HepG2 (cell line): ENCODE results near the gene AURKA. TPM values are rescaled to one million over a fixed set of nuclear protein-coding genes. Genes with fewer than 3 reads are reported as not detected.

Source experiments
- ATAC-seq: fragments of 200-7000 bp; cut with Tn5 transposase; 3 replicates; pipeline ENCODE4 v1.9.1; 2020; ENCODE audit warnings: mild to moderate bottlenecking, moderate library complexity
- BruUV-seq: library from RNA; stranded (reverse); fragments of 400-500 nt; replicated peaks from 2 replicates; lab custom pipeline; 2021; lab: Mats Ljungman, UMichigan
- CTCF ChIA-PET: fragments of 300-600 bp; formaldehyde crosslinking; extraction: SDS; loops from one replicate; lab custom pipeline; 2021; ENCODE audit warnings: low total read pairs, inconsistent platforms, low intra/inter-chr PET ratio; lab: Yijun Ruan, JAX
- POLR2A ChIA-PET: fragments of 350-600 bp; sonication (Branson Sonifier 250); formaldehyde crosslinking; loops from one replicate; lab custom pipeline; 2020; ENCODE audit warnings: antibody characterized with exemption, inconsistent platforms; lab: Yijun Ruan, JAX
- DNase-seq: peaks from one replicate; pipeline ENCODE4 v3.0.0-alpha.2; 2015; ENCODE audit warnings: low spot score
- FAIRE-seq: peaks from 3 replicates; lab custom pipeline; 2011; peaks lifted over from hg19 to GRCh38; lab: Jason Lieb, UNC
- H2AFZ ChIP-seq: one replicate; pipeline ENCODE4 v1.6.1; 2011; ENCODE audit warnings: low read length, inconsistent platforms
- H3K27ac ChIP-seq: fragments of 300-600 bp; 3 replicates; pipeline ENCODE4 v1.8.0; 2011; ENCODE audit warnings: mixed run types, mild to moderate bottlenecking, mixed read lengths, low read length, inconsistent platforms; ENCODE audit not compliant: insufficient read depth; ENCODE audit errors: extremely low read length
- H3K27me3 ChIP-seq, 2 experiments: fragments of 200-600 bp in 1 of 2; 2 replicates in 1 of 2; 3 replicates in 1 of 2; pipeline versions ENCODE4 v1.6.0 to v1.8.0; 2011; ENCODE audit warnings: low read length in 2 of 2, mild to moderate bottlenecking in 2 of 2, moderate library complexity in 2 of 2, inconsistent platforms in 1 of 2; ENCODE audit not compliant: insufficient read depth in 2 of 2, control insufficient read depth in 1 of 2
- H3K36me3 ChIP-seq, 2 experiments: fragments of 200-600 bp in 1 of 2; replicated peaks in 1 of 2; 2 replicates in 1 of 2; 3 replicates in 1 of 2; pipeline versions ENCODE4 v1.5.1 to v1.8.0; 2011; ENCODE audit warnings: low read length in 2 of 2, inconsistent platforms in 1 of 2; ENCODE audit not compliant: insufficient read depth in 2 of 2, control insufficient read depth in 1 of 2
- H3K4me1 ChIP-seq: 2 replicates; pipeline ENCODE4 v1.5.1; 2012; ENCODE audit warnings: low read length, inconsistent platforms; ENCODE audit not compliant: insufficient read depth
- H3K4me2 ChIP-seq: 2 replicates; pipeline ENCODE4 v1.6.0; 2011; ENCODE audit warnings: low read depth, low read length, inconsistent platforms
- H3K4me3 ChIP-seq, 3 experiments: fragments of 200-600 bp in 1 of 3; sonication (generic), shearing (Covaris generic) in 1 of 3; replicated peaks in 1 of 3; 2 replicates each; pipeline ENCODE4 v1.5.1; 2011 to 2016; ENCODE audit warnings: low read length in 3 of 3, inconsistent platforms in 2 of 3, low read depth in 2 of 3, mild to moderate bottlenecking in 2 of 3, control low read depth in 1 of 3, mixed read lengths in 1 of 3; ENCODE audit not compliant: insufficient read depth in 1 of 3
- H3K79me2 ChIP-seq: one replicate; pipeline ENCODE4 v1.6.1; 2011; ENCODE audit warnings: low read length, inconsistent platforms; ENCODE audit not compliant: insufficient read depth
- H3K9ac ChIP-seq: 2 replicates; pipeline ENCODE4 v1.6.0; 2011; ENCODE audit warnings: mild to moderate bottlenecking, low read depth, low read length, inconsistent platforms; ENCODE audit not compliant: insufficient read depth
- H3K9me3 ChIP-seq: 2 replicates; pipeline ENCODE4 v1.5.1; 2012; ENCODE audit warnings: mild to moderate bottlenecking, low read length
- H4K20me1 ChIP-seq: 2 replicates; pipeline ENCODE4 v1.6.0; 2011; ENCODE audit warnings: inconsistent platforms, mild to moderate bottlenecking, low read length, moderate library complexity; ENCODE audit not compliant: insufficient read depth
- PRMT3 ChIP-seq: sonication (generic); formaldehyde crosslinking; IDR thresholded peaks from 2 replicates; pipeline ENCODE4 v1.8.1; 2022; ENCODE audit warnings: low read depth, mild to moderate bottlenecking, moderate library complexity, missing genetic modification reagents, borderline replicate concordance
- ZEB1 ChIP-seq: IDR thresholded peaks from 2 replicates; pipeline ENCODE4 v1.6.1; 2012; ENCODE audit warnings: mild to moderate bottlenecking, low read depth, inconsistent platforms; ENCODE audit not compliant: insufficient replicate concordance
- ZNF782 ChIP-seq: sonication (generic); formaldehyde crosslinking; IDR thresholded peaks from 2 replicates; pipeline ENCODE4 v1.4.0; 2020; ENCODE audit warnings: missing genetic modification reagents, mild to moderate bottlenecking, borderline replicate concordance
- WGBS: methylation state at CpG from one replicate; pipeline ENCODE4 v1.1.6; 2017; ENCODE audit warnings: low lambda C conversion rate; 5-methylcytosine and 5-hydroxymethylcytosine counted together
- in situ Hi-C: cut with HindIII; loops from 2 replicates; pipeline ENCODE4 v1.10.0; 2017; ENCODE audit warnings: low pct_unique_long_range_greater_than_20kb; ENCODE audit not compliant: extremely low pct_ligation_motif_present
- intact Hi-C: fragments of 100-400 bp; cut with micrococcal nuclease; formaldehyde crosslinking; loops from one replicate; pipeline ENCODE4 v1.10.0; 2022; ENCODE audit not compliant: unreplicated experiment
- polyA plus RNA-seq, 8 experiments: library from polyadenylated mRNA; depleted of rRNA in 3 of 8; stranded (reverse) in 7 of 8; unstranded in 1 of 8; fragments of >200 nt; fragmentation: Illumina TruSeq in 4 of 8; extraction: Trizol in 4 of 8; gene quantifications; 2 replicates each; pipeline versions ENCODE4 v1.2.1 to v1.2.3, GENCODE V29; 2011 to 2016; ENCODE audit warnings: low read depth in 4 of 8, missing spikeins in 1 of 8, mixed read lengths in 1 of 8; ENCODE audit not compliant: insufficient read depth in 1 of 8
- total RNA-seq, 5 experiments: library from RNA; depleted of rRNA; stranded (reverse); fragments of >200 nt; fragmentation: Illumina TruSeq; extraction: Trizol; gene quantifications; 2 replicates each; pipeline ENCODE4 v1.2.3, GENCODE V29; 2016; ENCODE audit warnings: low read depth in 1 of 5
- TF ChIP-seq, protein P1 (sequence below): sonication (generic); formaldehyde crosslinking; IDR thresholded peaks from 2 replicates; pipeline ENCODE4 v1.5.0; 2020; ENCODE audit warnings: mild to moderate bottlenecking, missing genetic modification reagents
- TF ChIP-seq, protein P2 (sequence below): IDR thresholded peaks from 2 replicates; pipeline ENCODE4 v1.6.1; 2016; ENCODE audit warnings: low read depth

The AURKA gene
- total and polyA plus RNA-seq, 2 of the 13 experiments (the other 11 are each of a cell fraction or from before 2014, with no cell fraction given): 96.4 to 224 TPM

DNA sequence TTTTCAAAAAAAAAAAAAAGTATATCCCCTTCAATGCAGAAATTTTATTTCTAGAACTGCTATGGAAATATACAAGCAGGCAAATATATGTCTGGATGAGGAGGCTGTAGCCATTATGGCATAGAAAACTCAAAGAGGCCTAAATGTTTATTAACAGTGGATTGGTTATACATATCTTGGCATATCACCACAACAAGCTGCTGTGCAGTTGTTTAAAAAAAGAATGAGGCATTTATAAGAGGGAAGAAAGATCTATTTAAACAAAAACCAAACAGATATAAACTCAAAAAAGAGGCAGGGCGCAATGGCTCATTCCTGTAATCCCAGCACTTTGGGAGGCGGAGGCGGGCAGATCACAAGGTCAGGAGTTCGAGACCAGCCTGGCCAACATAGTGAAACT, 46.3 kb upstream of the AURKA start:
- TF ChIP-seq ZEB1: no peak
- TF ChIP-seq ZNF782 (CRISPR knock-in tag): no peak
- TF ChIP-seq, protein P1, sequence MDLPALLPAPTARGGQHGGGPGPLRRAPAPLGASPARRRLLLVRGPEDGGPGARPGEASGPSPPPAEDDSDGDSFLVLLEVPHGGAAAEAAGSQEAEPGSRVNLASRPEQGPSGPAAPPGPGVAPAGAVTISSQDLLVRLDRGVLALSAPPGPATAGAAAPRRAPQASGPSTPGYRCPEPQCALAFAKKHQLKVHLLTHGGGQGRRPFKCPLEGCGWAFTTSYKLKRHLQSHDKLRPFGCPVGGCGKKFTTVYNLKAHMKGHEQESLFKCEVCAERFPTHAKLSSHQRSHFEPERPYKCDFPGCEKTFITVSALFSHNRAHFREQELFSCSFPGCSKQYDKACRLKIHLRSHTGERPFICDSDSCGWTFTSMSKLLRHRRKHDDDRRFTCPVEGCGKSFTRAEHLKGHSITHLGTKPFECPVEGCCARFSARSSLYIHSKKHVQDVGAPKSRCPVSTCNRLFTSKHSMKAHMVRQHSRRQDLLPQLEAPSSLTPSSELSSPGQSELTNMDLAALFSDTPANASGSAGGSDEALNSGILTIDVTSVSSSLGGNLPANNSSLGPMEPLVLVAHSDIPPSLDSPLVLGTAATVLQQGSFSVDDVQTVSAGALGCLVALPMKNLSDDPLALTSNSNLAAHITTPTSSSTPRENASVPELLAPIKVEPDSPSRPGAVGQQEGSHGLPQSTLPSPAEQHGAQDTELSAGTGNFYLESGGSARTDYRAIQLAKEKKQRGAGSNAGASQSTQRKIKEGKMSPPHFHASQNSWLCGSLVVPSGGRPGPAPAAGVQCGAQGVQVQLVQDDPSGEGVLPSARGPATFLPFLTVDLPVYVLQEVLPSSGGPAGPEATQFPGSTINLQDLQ (CRISPR knock-in tag): no peak
- in situ Hi-C loops: no loop called here

DNA sequence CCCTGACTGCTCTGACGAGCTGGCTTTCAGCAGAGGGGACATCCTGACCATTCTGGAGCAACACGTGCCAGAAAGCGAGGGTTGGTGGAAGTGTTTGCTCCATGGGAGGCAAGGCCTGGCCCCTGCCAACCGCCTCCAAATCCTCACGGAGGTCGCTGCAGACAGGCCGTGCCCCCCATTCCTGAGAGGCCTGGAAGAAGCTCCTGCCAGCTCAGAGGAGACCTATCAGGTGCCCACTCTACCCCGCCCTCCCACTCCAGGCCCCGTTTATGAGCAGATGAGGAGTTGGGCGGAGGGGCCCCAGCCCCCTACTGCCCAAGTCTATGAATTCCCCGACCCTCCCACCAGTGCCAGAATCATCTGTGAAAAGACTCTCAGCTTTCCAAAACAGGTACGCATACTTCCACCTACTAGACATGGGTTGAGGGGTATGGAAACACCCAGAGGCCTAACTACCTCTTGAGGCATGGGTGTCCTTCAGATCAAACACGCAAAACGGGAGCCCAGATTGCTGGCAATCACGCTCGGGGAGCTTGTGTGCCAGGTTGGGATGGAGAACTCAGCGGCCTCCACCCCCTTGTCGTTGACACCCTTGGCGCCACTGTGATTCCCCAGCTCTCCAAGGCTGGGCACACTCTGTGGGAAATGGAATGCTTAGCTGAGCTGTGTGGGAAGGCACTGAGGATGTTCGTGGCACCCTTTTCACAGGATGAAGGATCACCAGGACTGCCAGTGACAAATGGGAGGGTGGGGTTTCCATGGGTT, 45.4 kb upstream of the AURKA start:
- Histone ChIP-seq H3K27ac (no peak overlapping the region), H2AFZ (no peak overlapping the region), H3K4me3 (no peak overlapping the region), H3K27me3 (no peaks in the 10 kb centered on the region), H3K4me2 (no peak overlapping the region), H3K36me3 (no peaks in the 10 kb centered on the region), H4K20me1 (no peaks in the 10 kb centered on the region), H3K79me2 (no peaks in the 10 kb centered on the region), H3K9me3 (no peaks in the 10 kb centered on the region), H3K4me1 (no peaks in the 10 kb centered on the region), H3K9ac (no peak overlapping the region)
- FAIRE-seq (no peak), DNase-seq (no peak), ATAC-seq (peak; percentile 41)
- TF ChIP-seq PRMT3 (CRISPR knock-in tag): no peak
- TF ChIP-seq, protein P2, sequence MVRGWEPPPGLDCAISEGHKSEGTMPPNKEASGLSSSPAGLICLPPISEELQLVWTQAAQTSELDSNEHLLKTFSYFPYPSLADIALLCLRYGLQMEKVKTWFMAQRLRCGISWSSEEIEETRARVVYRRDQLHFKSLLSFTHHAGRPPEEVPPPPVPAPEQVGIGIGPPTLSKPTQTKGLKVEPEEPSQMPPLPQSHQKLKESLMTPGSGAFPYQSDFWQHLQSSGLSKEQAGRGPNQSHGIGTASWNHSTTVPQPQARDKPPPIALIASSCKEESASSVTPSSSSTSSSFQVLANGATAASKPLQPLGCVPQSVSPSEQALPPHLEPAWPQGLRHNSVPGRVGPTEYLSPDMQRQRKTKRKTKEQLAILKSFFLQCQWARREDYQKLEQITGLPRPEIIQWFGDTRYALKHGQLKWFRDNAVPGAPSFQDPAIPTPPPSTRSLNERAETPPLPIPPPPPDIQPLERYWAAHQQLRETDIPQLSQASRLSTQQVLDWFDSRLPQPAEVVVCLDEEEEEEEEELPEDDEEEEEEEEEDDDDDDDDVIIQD (CRISPR knock-in tag): no peak
- in situ Hi-C loops: no loop called here
- ChIA-PET CTCF (no interaction called here), POLR2A (no interaction called here)
- WGBS: 77% methylated on average over 19 of the region's 20 CpGs
- intact Hi-C loops: no loop called here
- BruUV-seq: no TSS peak

More for the DNA sequence above, 46.3 kb upstream of the AURKA start:
- no peaks in the 10 kb centered on the region for H3K36me3 ChIP-seq
- no peaks in the 10 kb centered on the region for H4K20me1 ChIP-seq
- H3K4me1 ChIP-seq: no peaks in the 10 kb centered on the region
- H3K9ac ChIP-seq: no peak overlapping the region
- H3K27me3 ChIP-seq: no peaks in the 10 kb centered on the region
- FAIRE-seq (no peak), DNase-seq (no peak), ATAC-seq (no peak)
- CTCF ChIA-PET: no interaction called here
- H2AFZ ChIP-seq: no peak overlapping the region
- WGBS: 83% methylated on average over 4 of the region's 4 CpGs
- H3K79me2 ChIP-seq: no peaks in the 10 kb centered on the region
- H3K4me2 ChIP-seq: no peak overlapping the region
- BruUV-seq: no TSS peak
- POLR2A ChIA-PET: no interaction called here
- H3K9me3 ChIP-seq: no peaks in the 10 kb centered on the region
- no peak overlapping the region for H3K4me3 ChIP-seq
- intact Hi-C loops: no loop called here
- no peak overlapping the region for H3K27ac ChIP-seq
